Naive B cell (primary cell): Measurements from ENCODE around the gene RNF125. TPM values are rescaled to one million over a fixed set of nuclear protein-coding genes. Genes with fewer than 3 reads are reported as not detected.
A peak's percentile ranks its signal among the peaks of the same experiment; 100 is the strongest.

Experiments
- ATAC-seq, 2 donors: fragments of 150-1000 bp; cut with Tn5 transposase; 2 replicates each; pipeline ENCODE4 v1.10.0; 2021; ENCODE audit warnings: low read depth in 2 of 2, mild to moderate bottlenecking in 2 of 2, moderate library complexity in 2 of 2
- DNase-seq: peaks from one replicate; pipeline ENCODE4 v3.0.0; 2022
- H3K27ac Mint-ChIP-seq, 6 donors: one replicate each; pipeline ENCODE4 v1.8.0; 2020 to 2022; ENCODE audit warnings: mild to moderate bottlenecking in 6 of 6, mixed read lengths in 6 of 6, moderate library complexity in 5 of 6, inconsistent platforms in 2 of 6
- H3K27me3 Mint-ChIP-seq, 3 donors: one replicate each; pipeline ENCODE4 v1.8.0; 2021 to 2022; ENCODE audit warnings: mixed read lengths in 3 of 3, mild to moderate bottlenecking in 1 of 3
- H3K36me3 Mint-ChIP-seq, 2 donors: one replicate each; pipeline ENCODE4 v1.8.0; 2020 to 2022; ENCODE audit warnings: mixed read lengths in 2 of 2, inconsistent platforms in 1 of 2, mild to moderate bottlenecking in 1 of 2
- H3K4me1 Mint-ChIP-seq, 3 donors: one replicate each; pipeline ENCODE4 v1.8.0; 2020 to 2022; ENCODE audit warnings: mixed read lengths in 3 of 3, inconsistent platforms in 1 of 3, mild to moderate bottlenecking in 1 of 3, moderate library complexity in 1 of 3
- H3K4me3 Mint-ChIP-seq, 8 donors: one replicate each; pipeline ENCODE4 v1.8.0; 2020 to 2022; ENCODE audit warnings: mild to moderate bottlenecking in 8 of 8, mixed read lengths in 8 of 8, moderate library complexity in 8 of 8, inconsistent platforms in 2 of 8
- H3K9me3 Mint-ChIP-seq, 7 donors: one replicate each; pipeline ENCODE4 v1.8.0; 2020 to 2022; ENCODE audit warnings: mixed read lengths in 7 of 7, mild to moderate bottlenecking in 5 of 7, inconsistent platforms in 2 of 7, moderate library complexity in 1 of 7
- polyA plus RNA-seq, 6 donors: library from polyadenylated mRNA; unstranded; fragments of 300-500 nt; fragmentation: Illumina TruSeq; gene quantifications; one replicate each; pipeline ENCODE4 v1.2.3, GENCODE V29; 2021; ENCODE audit warnings: low read depth in 6 of 6

Gene RNF125
- polyA plus RNA-seq, result 10 to 100 TPM in 5 of 6 donors, 1 to 10 TPM in 1; 8.9 to 21.2 (median 17.9) TPM

DNA sequence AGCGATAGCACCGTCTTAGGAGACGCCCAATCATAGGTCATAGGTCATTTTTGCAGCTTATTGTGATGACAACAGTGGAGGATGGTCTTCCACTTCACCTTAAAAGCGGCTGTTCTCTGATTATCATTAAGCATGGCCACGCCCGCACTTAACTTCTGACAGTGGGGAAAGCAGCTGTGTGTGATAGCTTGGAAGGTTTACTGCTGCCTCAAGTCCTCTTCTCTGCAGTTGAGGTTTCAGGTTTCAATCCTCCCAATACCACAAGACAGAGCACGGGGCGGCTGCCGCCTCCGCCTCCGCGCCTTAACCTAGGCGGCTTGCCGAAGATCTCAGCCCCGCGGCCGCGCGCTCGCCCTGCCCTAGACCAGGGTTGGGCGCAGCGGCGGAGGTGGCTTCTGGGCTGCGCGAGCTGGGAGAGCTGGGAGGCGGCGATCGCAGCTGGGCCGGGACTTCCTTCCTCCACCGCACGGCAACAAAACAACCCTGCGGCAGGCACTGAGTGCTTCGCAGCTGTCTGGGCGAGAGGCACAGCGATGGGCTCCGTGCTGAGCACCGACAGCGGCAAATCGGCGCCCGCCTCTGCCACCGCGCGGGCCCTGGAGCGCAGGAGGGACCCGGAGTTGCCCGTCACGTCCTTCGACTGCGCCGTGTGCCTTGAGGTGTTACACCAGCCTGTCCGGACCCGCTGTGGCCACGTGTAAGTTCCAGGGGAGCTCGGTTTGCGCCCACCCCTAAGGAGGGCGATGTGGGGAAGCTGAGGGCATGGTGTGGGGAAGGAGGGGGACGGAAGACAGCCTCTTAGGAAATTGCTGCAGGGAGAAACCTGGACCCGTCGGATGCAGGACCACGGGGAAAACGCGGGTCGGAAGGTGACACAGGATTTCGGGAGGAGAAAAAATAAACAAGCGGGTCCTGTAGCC lies at the start of gene RNF125:
Gene RNF125 (plus strand): TSS at position 495 of the 920 bp plus-strand sequence. CDS start 39 bp downstream, at position 534.
- Mint-ChIP-seq H3K27me3 (no peaks in the 10 kb centered on the region), H3K4me3 (peak within 1 kb of the TSS; percentile 94 to 100 (median 98)), H3K9me3 (no peaks in the 10 kb centered on the region), H3K27ac (peak within 1 kb of the TSS; percentile 84 to 98 (median 97)), H3K4me1 (peaks cover 26 to 45% (median 38%) of the 10 kb centered on the region in 3 donors), H3K36me3 (no peaks in the 10 kb centered on the region)
- DNase-seq (peak; percentile 87), ATAC-seq (peak; percentile 81)

DNA sequence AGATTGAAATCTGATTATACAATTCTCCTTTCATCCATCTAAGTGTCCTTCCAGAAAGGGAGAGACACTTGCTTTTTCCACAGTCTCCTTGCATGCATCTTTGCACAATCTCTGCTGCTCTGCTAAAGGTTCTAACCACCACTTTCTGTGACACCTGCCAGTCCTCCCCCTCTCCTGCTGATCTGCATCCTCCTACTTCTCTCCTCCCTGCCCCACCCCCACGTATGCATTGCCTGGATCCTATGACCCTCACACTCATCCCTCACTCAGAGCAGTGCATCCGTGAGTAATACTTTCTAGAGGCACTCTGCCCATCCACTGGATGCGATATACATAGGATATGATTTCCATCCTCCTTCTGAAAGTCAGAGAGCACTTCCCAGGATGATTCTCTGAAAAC lies 48.0 kb upstream of the RNF125 start:
- DNase-seq (no peak), ATAC-seq (no peak)
- no peak overlapping the region for H3K27ac Mint-ChIP-seq
- peaks cover 6 to 24% of the 10 kb centered on the region in 2 donors for H3K36me3 Mint-ChIP-seq
- peaks cover 14 to 35% (median 27%) of the 10 kb centered on the region in 7 donors for H3K9me3 Mint-ChIP-seq
- peaks cover 0 to under 1% (median 0%) of the 10 kb centered on the region in 3 donors for H3K4me1 Mint-ChIP-seq
- peaks cover 0 to 6% (median 0%) of the 10 kb centered on the region in 3 donors for H3K27me3 Mint-ChIP-seq
- no peak overlapping the region for H3K4me3 Mint-ChIP-seq

DNA sequence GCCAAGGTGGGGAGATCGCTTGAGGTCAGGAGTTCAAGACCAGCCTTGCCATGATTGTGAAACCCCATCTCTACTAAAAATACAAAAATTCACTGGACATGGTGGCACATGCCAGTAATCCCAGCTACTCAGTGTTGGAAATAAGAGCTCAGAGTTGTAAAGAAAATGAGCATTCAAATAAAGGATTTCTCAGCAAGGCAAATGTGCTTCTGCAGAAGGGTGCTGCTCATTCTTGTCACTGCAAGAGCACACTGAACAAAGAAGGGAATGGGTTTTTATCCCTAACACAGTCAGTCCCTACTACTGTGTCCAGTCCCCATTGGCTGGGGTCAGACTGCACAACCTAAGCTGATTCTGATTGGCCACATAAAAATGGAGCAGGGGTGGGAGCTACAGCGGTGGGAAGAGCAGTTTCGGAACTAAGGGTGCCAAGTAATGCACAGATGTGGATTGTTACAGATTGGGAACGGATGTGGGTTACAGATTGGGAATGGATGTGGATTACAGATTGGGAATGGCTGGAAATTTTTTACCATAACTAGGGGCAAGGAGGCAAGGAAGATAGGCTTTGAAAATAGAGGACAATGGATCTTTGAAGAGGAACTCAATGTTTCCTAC lies 44.6 kb upstream of the RNF125 start:
- DNase-seq, result no peak
- Mint-ChIP-seq H3K4me1 (no peaks in the 10 kb centered on the region), H3K36me3 (peaks cover 13 to 30% of the 10 kb centered on the region in 2 donors), H3K4me3 (no peak overlapping the region), H3K27ac (peak overlapping the region in 3 of 6 donors; percentile 39 to 85 (median 54)), H3K27me3 (peaks cover 0 to 6% (median 0%) of the 10 kb centered on the region in 3 donors), H3K9me3 (peaks cover 17 to 53% (median 39%) of the 10 kb centered on the region in 7 donors)
- no peak for ATAC-seq

DNA sequence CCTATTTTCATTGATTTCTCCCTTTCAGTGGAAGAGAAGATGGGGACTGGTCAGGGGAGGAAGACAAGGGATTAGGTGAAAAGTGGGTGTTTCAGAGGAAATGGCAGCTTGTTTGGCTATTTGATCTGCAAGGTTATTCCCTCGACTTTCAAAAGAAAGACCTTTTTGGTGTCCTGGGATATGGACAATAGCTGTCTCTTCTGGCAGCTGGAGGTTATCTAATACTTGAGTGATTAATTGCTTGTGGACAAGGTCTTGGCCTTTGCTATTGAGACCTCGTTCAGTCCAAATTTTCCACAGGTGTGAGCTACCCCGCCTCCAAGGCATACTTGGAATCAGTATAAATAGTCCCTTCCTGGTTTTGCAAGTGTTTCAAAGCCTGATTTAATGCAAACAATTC lies 42.4 kb upstream of the RNF125 start:
- no peak for DNase-seq
- Mint-ChIP-seq H3K27ac (peak overlapping the region in 1 of 6 donors; percentile 41), H3K9me3 (peaks cover 17 to 60% (median 42%) of the 10 kb centered on the region in 7 donors), H3K27me3 (no peaks in the 10 kb centered on the region), H3K36me3 (peaks cover 13 to 33% of the 10 kb centered on the region in 2 donors), H3K4me1 (no peaks in the 10 kb centered on the region), H3K4me3 (no peak overlapping the region)
- no peak for ATAC-seq

DNA sequence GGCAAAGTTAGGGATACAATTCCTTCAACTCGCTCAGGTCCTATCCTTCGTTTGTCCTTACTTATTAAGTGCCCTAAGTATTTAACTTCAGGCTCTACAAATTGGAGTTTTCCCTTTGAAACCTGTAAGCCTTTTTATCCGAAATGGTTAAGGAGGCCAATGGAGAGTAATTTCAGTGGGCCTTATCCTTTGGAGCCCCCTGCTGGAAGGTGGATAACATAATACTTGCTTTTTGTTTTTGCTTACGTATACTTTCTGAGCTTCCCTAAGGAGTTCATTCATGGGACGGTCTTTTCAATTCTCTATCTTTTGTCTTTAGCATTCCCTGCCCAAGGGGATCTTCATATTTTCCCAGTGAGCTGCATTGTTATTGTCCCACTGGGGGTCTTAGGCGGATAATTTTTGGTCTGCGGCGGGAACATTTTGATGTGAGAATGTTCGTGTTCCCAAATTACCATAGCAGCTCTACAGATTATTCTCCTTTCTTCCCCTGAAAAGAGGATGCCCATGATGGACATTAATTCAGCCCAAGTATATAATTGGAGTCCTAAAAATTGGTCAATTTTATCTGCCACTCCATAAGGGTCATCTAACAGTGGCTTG lies 41.3 kb upstream of the RNF125 start:
- no peak overlapping the region for H3K27ac Mint-ChIP-seq
- peak; percentile 28 for ATAC-seq
- no peaks in the 10 kb centered on the region for H3K27me3 Mint-ChIP-seq
- H3K4me3 Mint-ChIP-seq, result no peak overlapping the region
- peak; percentile 30 for DNase-seq
- peaks cover 13 to 27% of the 10 kb centered on the region in 2 donors for H3K36me3 Mint-ChIP-seq
- peaks cover 16 to 56% (median 39%) of the 10 kb centered on the region in 7 donors for H3K9me3 Mint-ChIP-seq
- H3K4me1 Mint-ChIP-seq, result no peaks in the 10 kb centered on the region

DNA sequence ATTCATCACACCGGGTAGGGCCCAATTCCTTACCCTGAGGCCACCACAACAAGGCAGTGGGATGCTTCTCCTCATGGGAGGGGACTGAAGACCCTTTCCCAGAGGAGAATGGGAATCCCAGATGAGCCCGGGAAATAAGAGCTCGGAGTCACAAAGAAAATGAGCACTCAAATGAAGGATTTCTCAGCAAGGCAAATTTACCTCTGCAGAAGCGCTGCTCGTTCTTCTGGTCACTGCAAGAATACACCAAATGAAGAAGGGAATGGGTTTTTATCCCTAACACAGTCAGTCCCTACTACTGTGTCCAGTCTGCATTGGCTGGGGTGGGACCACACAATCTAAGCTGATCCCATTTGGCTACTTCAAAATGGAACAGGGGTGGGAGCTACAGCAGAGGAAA lies 40.0 kb upstream of the RNF125 start:
- Mint-ChIP-seq H3K4me1 (no peaks in the 10 kb centered on the region), H3K9me3 (peaks cover 15 to 53% (median 33%) of the 10 kb centered on the region in 7 donors), H3K27me3 (no peaks in the 10 kb centered on the region), H3K36me3 (peaks cover 13 to 24% of the 10 kb centered on the region in 2 donors), H3K4me3 (no peak overlapping the region), H3K27ac (no peak overlapping the region)
- ATAC-seq (no peak), DNase-seq (no peak)

DNA sequence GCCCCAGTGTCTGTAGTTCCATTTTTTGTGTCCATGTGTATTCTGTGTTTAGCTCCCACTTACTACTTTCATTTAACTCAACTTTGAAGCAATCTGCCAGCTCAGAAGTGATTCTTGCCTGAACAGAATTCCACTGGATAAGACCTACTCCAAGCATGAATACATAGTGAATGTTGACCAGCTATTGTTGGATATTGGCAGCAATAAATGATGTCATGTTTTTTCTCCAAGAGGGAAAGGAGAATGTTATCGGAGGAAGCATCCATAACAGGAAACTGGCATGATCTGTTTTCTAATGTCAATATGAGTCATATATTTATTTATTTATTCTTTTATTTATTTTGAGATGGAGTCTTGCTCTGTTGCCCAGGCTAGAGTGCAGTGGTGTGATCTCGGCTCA lies 38.9 kb upstream of the RNF125 start:
- Mint-ChIP-seq H3K27ac (no peak overlapping the region), H3K4me1 (no peaks in the 10 kb centered on the region)
- ATAC-seq, result no peak

DNA sequence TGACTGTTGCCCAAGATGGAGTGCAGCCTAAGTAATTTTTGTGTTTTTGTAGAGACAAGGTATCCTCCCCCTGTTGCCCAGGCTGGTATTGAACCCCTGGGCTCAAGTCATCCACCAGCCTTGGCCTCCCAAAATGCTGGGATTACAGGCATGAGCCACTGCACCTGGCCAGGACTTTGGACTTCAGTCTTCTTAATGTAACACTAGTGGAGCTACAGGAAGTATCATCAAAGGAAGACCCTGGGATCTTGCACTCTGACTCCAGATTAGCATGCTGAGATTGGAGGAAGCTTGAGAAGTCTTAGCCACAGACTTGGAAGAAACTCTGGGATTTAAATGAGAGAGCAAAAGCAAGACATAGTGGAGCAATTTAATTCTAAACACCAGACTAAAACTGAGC lies 37.8 kb upstream of the RNF125 start:
- H3K4me1 Mint-ChIP-seq, result no peaks in the 10 kb centered on the region
- no peak for ATAC-seq
- no peak for DNase-seq
- H3K4me3 Mint-ChIP-seq, result no peak overlapping the region
- no peaks in the 10 kb centered on the region for H3K27me3 Mint-ChIP-seq
- H3K36me3 Mint-ChIP-seq, result peaks cover 8 to 9% of the 10 kb centered on the region in 2 donors
- peaks cover 3 to 30% (median 16%) of the 10 kb centered on the region in 7 donors for H3K9me3 Mint-ChIP-seq
- H3K27ac Mint-ChIP-seq, result no peak overlapping the region

More for the DNA sequence above, 38.9 kb upstream of the RNF125 start:
- no peak for DNase-seq
- Mint-ChIP-seq H3K9me3 (peaks cover 7 to 42% (median 22%) of the 10 kb centered on the region in 7 donors), H3K36me3 (peaks cover 8 to 15% of the 10 kb centered on the region in 2 donors), H3K27me3 (no peaks in the 10 kb centered on the region), H3K4me3 (no peak overlapping the region)

DNA sequence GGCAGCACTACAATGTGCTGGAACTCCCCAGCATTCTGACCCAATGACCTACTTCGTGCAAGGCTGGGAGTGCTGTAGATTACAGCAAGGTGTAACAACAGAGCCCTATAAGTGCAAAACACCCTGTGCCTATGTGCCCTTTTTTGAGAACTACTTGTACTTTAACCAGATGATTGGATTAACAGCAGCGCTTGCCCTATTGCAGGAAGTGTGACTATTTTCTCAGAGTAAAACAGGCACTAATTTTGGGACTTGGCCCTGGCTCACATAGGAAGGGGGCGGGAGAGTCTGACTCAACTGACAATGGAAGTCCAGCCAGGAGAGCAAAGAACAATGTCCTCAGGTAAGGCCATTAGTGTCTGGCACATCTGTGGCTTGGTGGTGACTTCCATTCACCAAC lies 35.6 kb upstream of the RNF125 start:
- H3K9me3 Mint-ChIP-seq, result peaks cover 3 to 18% (median 13%) of the 10 kb centered on the region in 7 donors
- peaks cover 8 to 9% of the 10 kb centered on the region in 2 donors for H3K36me3 Mint-ChIP-seq
- no peak overlapping the region for H3K4me3 Mint-ChIP-seq
- ATAC-seq, result no peak
- H3K27ac Mint-ChIP-seq, result no peak overlapping the region
- no peak for DNase-seq
- H3K4me1 Mint-ChIP-seq, result no peaks in the 10 kb centered on the region
- H3K27me3 Mint-ChIP-seq, result no peaks in the 10 kb centered on the region

DNA sequence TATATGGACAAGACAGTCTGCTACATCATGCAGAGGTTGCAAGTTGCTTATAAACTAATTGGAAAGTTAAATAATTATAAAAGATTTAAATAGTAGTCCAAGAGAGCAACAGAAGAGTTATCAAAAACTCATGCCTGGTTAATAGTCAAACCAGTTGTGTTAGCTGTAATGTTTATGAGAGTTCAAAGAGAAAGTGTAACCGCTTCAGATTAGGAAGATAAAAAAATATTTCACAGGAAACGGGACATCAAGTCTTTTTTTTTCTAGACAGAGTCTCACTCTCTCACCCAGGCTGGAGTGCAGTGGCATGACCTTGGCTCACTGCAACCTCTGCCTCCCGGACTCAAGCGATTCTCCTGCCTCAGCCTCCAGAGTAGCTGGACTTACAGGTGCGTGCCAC lies 34.6 kb upstream of the RNF125 start:
- Mint-ChIP-seq H3K36me3 (peaks cover under 1 to 3% of the 10 kb centered on the region in 2 donors), H3K27ac (no peak overlapping the region), H3K4me3 (no peak overlapping the region), H3K27me3 (no peaks in the 10 kb centered on the region), H3K4me1 (no peaks in the 10 kb centered on the region), H3K9me3 (peaks cover under 1 to 8% (median 3%) of the 10 kb centered on the region in 7 donors)
- ATAC-seq (no peak), DNase-seq (no peak)

DNA sequence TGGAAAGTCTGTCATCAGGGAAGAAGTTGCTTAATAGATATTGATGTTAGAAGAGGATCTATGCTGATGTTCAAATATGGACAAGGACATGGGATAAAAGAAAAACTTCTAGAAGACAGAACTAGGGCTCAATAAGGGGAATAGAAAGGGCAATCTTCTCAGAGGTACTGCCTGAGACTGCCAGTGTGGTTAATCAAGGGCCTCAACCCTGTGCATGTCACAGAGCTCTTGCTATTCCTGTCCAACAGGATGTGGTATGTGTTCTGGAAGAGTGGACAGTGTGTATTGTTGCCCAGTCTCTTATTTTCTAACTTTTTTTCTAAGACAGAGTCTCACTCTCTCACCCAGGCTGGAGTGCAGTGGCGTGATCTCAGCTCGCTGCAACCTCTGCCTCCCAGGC lies 27.8 kb upstream of the RNF125 start:
- Mint-ChIP-seq H3K4me3 (peak overlapping the region in 5 of 8 donors; percentile 7 to 72 (median 59)), H3K36me3 (no peaks in the 10 kb centered on the region), H3K27me3 (no peaks in the 10 kb centered on the region), H3K4me1 (peaks cover 12 to 26% (median 21%) of the 10 kb centered on the region in 3 donors), H3K9me3 (no peaks in the 10 kb centered on the region), H3K27ac (peak overlapping the region in 5 of 6 donors; percentile 43 to 88 (median 44))
- ATAC-seq (peak; percentile 79 to 83), DNase-seq (peak; percentile 14)

DNA sequence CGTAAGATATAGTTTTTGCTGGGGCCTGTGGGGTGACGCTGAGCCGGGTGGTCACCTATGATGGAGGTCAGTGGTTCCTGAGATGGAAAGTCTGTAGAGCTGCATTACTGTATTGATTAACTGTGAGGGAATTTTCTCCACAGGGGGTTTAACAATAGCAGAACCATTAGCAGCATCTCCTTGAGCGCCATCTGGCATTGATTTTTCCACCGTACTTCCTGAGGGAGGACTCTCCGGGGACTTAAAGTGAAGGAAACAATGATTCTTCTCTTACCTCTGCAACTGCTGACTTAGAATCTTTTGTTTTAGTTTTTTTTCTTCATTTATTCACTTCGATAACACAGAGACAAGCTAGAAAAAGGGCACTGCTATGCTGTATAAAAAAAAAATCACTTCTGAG lies 22.6 kb upstream of the RNF125 start:
- H3K27ac Mint-ChIP-seq, result no peak overlapping the region
- no peak overlapping the region for H3K4me3 Mint-ChIP-seq
- no peaks in the 10 kb centered on the region for H3K36me3 Mint-ChIP-seq
- H3K4me1 Mint-ChIP-seq, result peaks cover 6 to 14% (median 11%) of the 10 kb centered on the region in 3 donors
- H3K9me3 Mint-ChIP-seq, result no peaks in the 10 kb centered on the region
- no peak for ATAC-seq
- DNase-seq, result no peak
- H3K27me3 Mint-ChIP-seq, result peaks cover 0 to 2% (median 0%) of the 10 kb centered on the region in 3 donors

DNA sequence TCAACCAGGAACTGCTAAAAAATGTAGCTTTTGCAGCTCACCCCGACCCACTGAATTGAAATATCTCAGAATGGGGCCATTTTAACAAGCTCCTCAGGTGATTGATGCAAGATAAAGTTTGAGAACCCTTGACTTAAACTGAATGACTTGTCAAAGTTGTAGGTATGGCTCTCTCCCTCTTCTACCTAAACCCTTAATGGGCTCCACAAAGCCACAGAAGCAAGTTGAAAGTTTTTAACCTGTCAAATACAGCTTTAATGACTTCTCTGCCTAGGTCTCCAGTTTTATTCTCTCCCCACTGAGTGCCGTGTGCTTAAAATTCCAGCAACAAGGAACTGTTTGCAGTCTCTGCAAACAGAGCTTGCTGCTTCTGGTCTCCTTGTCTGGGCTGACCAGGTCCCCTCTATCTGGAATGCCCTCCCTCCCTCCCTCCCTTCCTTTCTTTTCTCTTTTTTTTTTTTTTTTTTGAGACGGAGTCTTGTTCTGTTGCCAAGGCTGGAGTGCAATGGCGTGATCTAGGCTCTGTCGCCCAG lies 19.7 kb upstream of the RNF125 start:
- Mint-ChIP-seq H3K9me3 (no peaks in the 10 kb centered on the region), H3K36me3 (no peaks in the 10 kb centered on the region), H3K27ac (no peak overlapping the region), H3K4me1 (no peaks in the 10 kb centered on the region), H3K4me3 (peak overlapping the region in 1 of 8 donors; percentile 62), H3K27me3 (peaks cover 0 to 13% (median 0%) of the 10 kb centered on the region in 3 donors)
- no peak for DNase-seq
- ATAC-seq, result no peak
